ENCODE data around the gene ZNF454.

- TF ChIP-seq CTCF (conservative IDR thresholded peaks at IDR 0.05; ENCODE audit: low read depth, low read length) (no peak), EZH2 (IDR thresholded peaks at IDR 0.05; ENCODE audit: low read length, unreplicated experiment) (no peak), EZH2phosphoT487 (IDR thresholded peaks at IDR 0.05; ENCODE audit: borderline replicate concordance, low read length) (no peak)
Observed at GRCh38 chr5:178965465-178966055, 24.6 kb downstream of the ZNF454 start.
